Gastroesophageal sphincter (tissue), 3 donors: ENCODE results near the gene BAIAP2.

Experiments
- CTCF ChIP-seq, 4 experiments: fragments of 200-600 bp in 2 of 4; fragments of 450-650 bp in 2 of 4; sonication (generic) in 1 of 4; IDR thresholded peaks; one replicate each; pipeline ENCODE4 v1.5.1; 2017 to 2019; ENCODE audit warnings: antibody characterized with exemption in 4 of 4, mild to moderate bottlenecking in 2 of 4, moderate library complexity in 2 of 4
- POLR2A ChIP-seq, 2 donors: fragments of 450-650 bp; IDR thresholded peaks; one replicate each; pipeline ENCODE4 v1.6.1; 2017; ENCODE audit warnings: antibody characterized with exemption in 2 of 2, mild to moderate bottlenecking in 2 of 2, moderate library complexity in 1 of 2

GRCh38 chr17:81002013-81002384 lies 33.0 kb upstream of the BAIAP2 start:
- no peak for TF ChIP-seq POLR2A (IDR thresholded peaks at IDR 0.05)
- TF ChIP-seq CTCF (IDR thresholded peaks at IDR 0.05) = no peak
